HL-60 (cell line): ENCODE results near the gene CBLL1.

Experiments
- DNase-seq, 2 experiments: peaks; one replicate each; pipeline ENCODE4 v3.0.0-alpha.2; 2010 to 2020; ENCODE audit warnings: low read depth in 1 of 2, low spot score in 1 of 2
- H3K27ac ChIP-seq: fragments of 250-450 bp; sonication (Bioruptor Pico); replicated peaks from 2 replicates; pipeline ENCODE4 v1.5.1; 2020; ENCODE audit warnings: mild to moderate bottlenecking, moderate library complexity
- H3K27me3 ChIP-seq: fragments of 250-450 bp; sonication (Bioruptor Pico); 2 replicates; pipeline ENCODE4 v1.5.1; 2021; ENCODE audit warnings: mild to moderate bottlenecking, moderate library complexity; ENCODE audit not compliant: insufficient read depth, poor library complexity, severe bottlenecking
- H3K4me3 ChIP-seq: replicated peaks from 2 replicates; pipeline ENCODE4 v1.5.1; 2011; ENCODE audit warnings: mild to moderate bottlenecking, control low read depth, low read length; ENCODE audit not compliant: insufficient read depth
- GABPA ChIP-seq: IDR thresholded peaks from 2 replicates; pipeline ENCODE4 v1.6.1; 2012; ENCODE audit warnings: low read depth
- POLR2AphosphoS5 ChIP-seq: IDR thresholded peaks from 2 replicates; pipeline ENCODE4 v1.6.1; 2012; ENCODE audit warnings: low read depth
- SPI1 ChIP-seq: IDR thresholded peaks from 2 replicates; pipeline ENCODE4 v1.6.1; 2012; ENCODE audit warnings: low read depth, mild to moderate bottlenecking, borderline replicate concordance
- TF ChIP-seq, protein P1 (sequence below): IDR thresholded peaks from one replicate; pipeline ENCODE4 v1.5.1; 2011; ENCODE audit warnings: low read length, control low read depth, inconsistent platforms; ENCODE audit not compliant: insufficient read depth
- TF ChIP-seq, protein P2 (sequence below): IDR thresholded peaks from 2 replicates; pipeline ENCODE4 v1.6.1; 2012; ENCODE audit warnings: low read depth; ENCODE audit not compliant: insufficient replicate concordance

Gene CBLL1

DNA sequence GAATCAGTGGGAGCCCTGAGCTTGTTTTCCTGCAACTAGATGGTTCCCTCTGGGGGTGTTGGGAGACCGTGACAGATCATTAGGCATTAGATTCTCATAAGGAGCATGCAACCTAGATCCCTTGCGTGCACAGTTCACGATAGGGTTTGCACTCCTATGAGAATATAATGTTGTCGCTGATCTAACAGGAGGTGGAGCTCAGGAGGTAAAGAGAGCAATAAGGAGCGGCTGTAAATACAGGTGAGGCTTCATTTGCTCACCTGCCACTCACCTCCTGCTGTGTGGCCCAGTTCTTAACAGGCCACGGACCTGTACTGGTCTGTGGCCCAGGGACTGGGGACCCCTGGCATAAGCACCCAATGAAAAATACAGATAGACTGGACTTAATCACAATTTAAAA, 48.4 kb downstream of the CBLL1 start:
- no peak for TF ChIP-seq SPI1
- TF ChIP-seq GABPA = no peak
- TF ChIP-seq, protein P1, sequence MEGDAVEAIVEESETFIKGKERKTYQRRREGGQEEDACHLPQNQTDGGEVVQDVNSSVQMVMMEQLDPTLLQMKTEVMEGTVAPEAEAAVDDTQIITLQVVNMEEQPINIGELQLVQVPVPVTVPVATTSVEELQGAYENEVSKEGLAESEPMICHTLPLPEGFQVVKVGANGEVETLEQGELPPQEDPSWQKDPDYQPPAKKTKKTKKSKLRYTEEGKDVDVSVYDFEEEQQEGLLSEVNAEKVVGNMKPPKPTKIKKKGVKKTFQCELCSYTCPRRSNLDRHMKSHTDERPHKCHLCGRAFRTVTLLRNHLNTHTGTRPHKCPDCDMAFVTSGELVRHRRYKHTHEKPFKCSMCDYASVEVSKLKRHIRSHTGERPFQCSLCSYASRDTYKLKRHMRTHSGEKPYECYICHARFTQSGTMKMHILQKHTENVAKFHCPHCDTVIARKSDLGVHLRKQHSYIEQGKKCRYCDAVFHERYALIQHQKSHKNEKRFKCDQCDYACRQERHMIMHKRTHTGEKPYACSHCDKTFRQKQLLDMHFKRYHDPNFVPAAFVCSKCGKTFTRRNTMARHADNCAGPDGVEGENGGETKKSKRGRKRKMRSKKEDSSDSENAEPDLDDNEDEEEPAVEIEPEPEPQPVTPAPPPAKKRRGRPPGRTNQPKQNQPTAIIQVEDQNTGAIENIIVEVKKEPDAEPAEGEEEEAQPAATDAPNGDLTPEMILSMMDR = no peak
- TF ChIP-seq POLR2AphosphoS5 = no peak
- H3K4me3 ChIP-seq = no peak overlapping the region
- H3K27me3 ChIP-seq = no peaks in the 10 kb centered on the region
- DNase-seq = no peak
- no peak overlapping the region for H3K27ac ChIP-seq

DNA sequence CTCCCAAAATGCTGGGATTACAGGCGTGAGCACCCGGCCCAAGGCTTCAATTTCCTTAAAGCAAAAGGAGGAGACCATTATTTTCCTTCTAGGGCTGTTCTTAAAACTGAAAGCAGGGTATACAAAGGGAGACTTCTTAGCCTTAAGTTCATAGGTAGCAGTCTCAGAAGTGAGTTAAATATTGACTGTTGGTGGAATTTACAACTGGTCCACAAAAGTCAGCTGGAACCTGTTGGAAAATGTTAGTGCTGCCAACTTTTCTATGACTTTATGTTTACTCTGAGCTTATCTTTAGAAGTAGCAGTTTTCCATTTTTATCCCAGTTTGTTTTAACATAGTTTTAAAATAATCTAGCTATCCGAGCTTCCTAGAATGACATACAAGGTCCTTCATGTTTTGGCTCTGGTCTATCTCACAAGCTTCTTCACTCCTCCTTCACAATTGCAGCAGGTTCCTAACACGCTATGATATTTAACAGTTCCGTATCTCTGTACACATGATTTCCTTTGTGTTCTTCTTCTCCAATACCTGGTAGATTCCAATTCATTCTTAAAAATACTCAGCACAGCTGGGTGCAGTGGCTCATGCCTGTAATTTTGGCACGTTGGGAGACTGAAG, 55.8 kb downstream of the CBLL1 start:
- Histone ChIP-seq H3K4me3 (no peak overlapping the region), H3K27me3 (peaks cover 3% of the 10 kb centered on the region), H3K27ac (no peak overlapping the region)
- no peak for TF ChIP-seq SPI1
- TF ChIP-seq, protein P2, sequence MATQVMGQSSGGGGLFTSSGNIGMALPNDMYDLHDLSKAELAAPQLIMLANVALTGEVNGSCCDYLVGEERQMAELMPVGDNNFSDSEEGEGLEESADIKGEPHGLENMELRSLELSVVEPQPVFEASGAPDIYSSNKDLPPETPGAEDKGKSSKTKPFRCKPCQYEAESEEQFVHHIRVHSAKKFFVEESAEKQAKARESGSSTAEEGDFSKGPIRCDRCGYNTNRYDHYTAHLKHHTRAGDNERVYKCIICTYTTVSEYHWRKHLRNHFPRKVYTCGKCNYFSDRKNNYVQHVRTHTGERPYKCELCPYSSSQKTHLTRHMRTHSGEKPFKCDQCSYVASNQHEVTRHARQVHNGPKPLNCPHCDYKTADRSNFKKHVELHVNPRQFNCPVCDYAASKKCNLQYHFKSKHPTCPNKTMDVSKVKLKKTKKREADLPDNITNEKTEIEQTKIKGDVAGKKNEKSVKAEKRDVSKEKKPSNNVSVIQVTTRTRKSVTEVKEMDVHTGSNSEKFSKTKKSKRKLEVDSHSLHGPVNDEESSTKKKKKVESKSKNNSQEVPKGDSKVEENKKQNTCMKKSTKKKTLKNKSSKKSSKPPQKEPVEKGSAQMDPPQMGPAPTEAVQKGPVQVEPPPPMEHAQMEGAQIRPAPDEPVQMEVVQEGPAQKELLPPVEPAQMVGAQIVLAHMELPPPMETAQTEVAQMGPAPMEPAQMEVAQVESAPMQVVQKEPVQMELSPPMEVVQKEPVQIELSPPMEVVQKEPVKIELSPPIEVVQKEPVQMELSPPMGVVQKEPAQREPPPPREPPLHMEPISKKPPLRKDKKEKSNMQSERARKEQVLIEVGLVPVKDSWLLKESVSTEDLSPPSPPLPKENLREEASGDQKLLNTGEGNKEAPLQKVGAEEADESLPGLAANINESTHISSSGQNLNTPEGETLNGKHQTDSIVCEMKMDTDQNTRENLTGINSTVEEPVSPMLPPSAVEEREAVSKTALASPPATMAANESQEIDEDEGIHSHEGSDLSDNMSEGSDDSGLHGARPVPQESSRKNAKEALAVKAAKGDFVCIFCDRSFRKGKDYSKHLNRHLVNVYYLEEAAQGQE = no peak
- TF ChIP-seq POLR2AphosphoS5 = no peak
- TF ChIP-seq GABPA = no peak
- TF ChIP-seq, protein P1 = no peak
- DNase-seq = no peak

DNA sequence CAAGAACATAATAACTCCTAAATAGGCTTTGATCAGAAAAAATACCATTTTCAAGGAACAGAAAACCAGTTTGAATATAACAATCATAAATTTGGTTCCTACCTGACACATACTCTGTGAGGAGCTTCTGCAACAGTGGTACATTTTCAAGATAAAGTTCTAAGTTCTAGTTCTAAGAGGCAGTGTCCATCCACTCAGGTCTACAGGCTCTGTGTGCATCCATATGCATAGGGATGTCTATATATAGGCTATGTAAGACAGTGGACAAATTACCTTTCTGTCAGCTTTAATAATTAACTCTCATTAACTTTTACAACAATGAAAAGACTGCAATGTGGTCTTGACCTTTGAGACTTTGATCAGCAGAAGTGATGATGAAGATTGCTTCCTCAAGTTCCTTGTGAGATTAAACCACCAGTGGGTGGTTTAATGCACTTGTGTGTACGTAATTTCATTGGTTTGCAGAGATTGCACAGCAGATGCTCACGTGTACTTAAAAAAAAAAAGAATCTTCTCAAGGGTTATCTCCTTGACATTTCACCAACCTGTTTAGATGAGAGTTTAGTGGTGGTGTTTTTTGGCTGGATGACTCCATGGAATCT, 59.2 kb downstream of the CBLL1 start, which contains the start of gene SLC26A3:
TSS of gene SLC26A3 (minus strand) at position 215 of the 602 bp plus-strand sequence. CDS start 8,714 bp downstream, outside the sequence.
- H3K27me3 ChIP-seq = peaks cover 3% of the 10 kb centered on the region
- no peak within 1 kb of the TSS for H3K4me3 ChIP-seq
- no peak for DNase-seq
- no peak within 1 kb of the TSS for H3K27ac ChIP-seq
- TF ChIP-seq, protein P1 = no peak
- TF ChIP-seq POLR2AphosphoS5 = no peak
- TF ChIP-seq, protein P2 = no peak
- TF ChIP-seq SPI1 = no peak
- TF ChIP-seq GABPA = no peak
